ENCODE results near the gene IFT25. TPM values are rescaled to one million over a fixed set of nuclear protein-coding genes. Genes with fewer than 3 reads are reported as not detected.

The IFT25 gene
- total RNA-seq, 2 experiments from 2014 or later, result 60.5 to 63.5 TPM

- H3K27me3 Mint-ChIP-seq, result no peaks in the 10 kb centered on the region
- no peak overlapping the region for H3K27ac Mint-ChIP-seq
- no peak for TF ChIP-seq CTCF (IDR thresholded peaks at IDR 0.05)
- H3K4me1 Mint-ChIP-seq (ENCODE audit: low read depth), result peaks cover 36% of the 10 kb centered on the region
- ATAC-seq (no peak), DNase-seq (no peak)
- H3K36me3 Mint-ChIP-seq (ENCODE audit: low read depth), result peaks cover 26% of the 10 kb centered on the region
- intact Hi-C loops (cut with micrococcal nuclease), result no loop called here
- POLR2A ChIA-PET, result interaction anchor here (1.0 kb wide), 1 partner anchor 13 kb away, joined by 3 read pairs; no protein-coding TSS in a partner anchor
- CTCF ChIA-PET, result interaction anchor here (1.3 to 1.7 kb wide), 2 partner anchors 40 to 57 kb away, joined by 5 read pairs; no protein-coding TSS in a partner anchor
- no peak overlapping the region for H3K4me3 Mint-ChIP-seq
- no peaks in the 10 kb centered on the region for H3K9me3 Mint-ChIP-seq
These were observed 27.2 kb downstream of the IFT25 start for GRCh38 chr1:53918343-53918742.

DNA sequence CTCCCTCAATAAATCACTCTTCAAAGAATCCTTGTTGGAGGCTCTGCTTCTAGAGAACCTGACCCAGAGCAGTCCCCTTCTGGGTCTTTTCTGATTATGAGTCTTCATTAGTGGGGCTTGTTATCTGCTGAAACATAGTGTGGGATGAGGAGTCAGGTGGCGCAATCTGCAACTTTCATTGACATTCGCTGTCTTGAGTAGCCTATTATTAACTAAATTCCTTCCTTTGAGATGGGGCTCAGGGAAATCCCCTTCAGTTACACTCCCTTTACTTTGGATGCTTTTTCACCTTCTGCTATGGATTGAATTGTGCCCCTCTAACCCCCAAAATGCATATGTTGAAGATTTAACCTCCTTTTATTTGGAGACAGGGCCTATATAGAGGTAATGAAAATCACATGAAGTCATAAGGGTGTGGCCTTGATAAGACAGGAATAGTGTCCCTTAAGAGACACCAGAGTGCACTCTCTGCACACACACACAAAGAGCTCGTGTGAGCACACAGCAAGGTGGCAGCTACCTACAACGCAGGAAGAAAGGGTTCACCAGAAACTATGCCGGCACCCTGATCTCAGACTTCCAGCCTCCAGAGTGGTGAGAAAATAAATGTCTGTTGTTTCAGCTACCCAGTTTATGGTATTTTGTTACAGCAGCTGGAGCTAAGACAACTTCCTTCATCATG, 32.0 kb downstream of the IFT25 start:
- Mint-ChIP-seq H3K9me3 (no peaks in the 10 kb centered on the region), H3K4me1 (ENCODE audit: low read depth) (peaks cover 18% of the 10 kb centered on the region), H3K27me3 (no peaks in the 10 kb centered on the region), H3K27ac (no peak overlapping the region), H3K36me3 (ENCODE audit: low read depth) (peaks cover 12% of the 10 kb centered on the region), H3K4me3 (no peak overlapping the region)
- DNase-seq, result no peak
- CTCF ChIA-PET, result interaction anchor here (0.9 to 2.8 kb wide), 7 partner anchors 11 to 53 kb away, joined by 3 to 12 read pairs (median 5); partner anchors contain the start of gene IFT25
- TF ChIP-seq CTCF (IDR thresholded peaks at IDR 0.05), result no peak
- no peak for ATAC-seq
- POLR2A ChIA-PET, result no interaction called here
- intact Hi-C loops (cut with micrococcal nuclease), result no loop called here

DNA sequence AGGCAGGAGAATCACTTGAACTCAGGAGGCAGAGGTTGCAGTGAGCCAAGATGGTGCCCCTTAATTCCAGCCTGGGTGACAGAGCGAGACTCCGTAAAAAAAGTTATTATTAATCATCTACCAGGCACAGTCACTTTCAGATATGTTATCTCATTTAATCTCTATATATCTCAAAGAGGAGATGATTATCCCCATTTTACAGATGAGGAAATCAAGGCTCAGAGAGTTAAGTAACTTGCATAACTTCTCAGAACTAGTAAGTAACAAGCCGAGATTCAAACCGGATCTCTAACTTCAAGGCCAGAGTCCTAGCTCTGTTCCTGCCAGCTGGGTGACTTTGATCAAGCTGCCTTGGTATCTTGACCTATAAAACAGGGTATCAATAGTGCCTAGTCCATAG, 34.1 kb downstream of the IFT25 start:
- no peak for ATAC-seq
- Mint-ChIP-seq H3K4me1 (ENCODE audit: low read depth) (peaks cover 9% of the 10 kb centered on the region), H3K9me3 (no peaks in the 10 kb centered on the region), H3K27ac (no peak overlapping the region), H3K36me3 (ENCODE audit: low read depth) (peaks cover 4% of the 10 kb centered on the region), H3K4me3 (no peak overlapping the region), H3K27me3 (no peaks in the 10 kb centered on the region)
- CTCF ChIA-PET, result interaction anchor here (0.7 to 1.5 kb wide), 3 partner anchors 14 to 50 kb away, joined by 3 to 5 read pairs (median 4); no protein-coding TSS in a partner anchor
- no peak for TF ChIP-seq CTCF (IDR thresholded peaks at IDR 0.05)
- POLR2A ChIA-PET, result interaction anchor here (1.0 kb wide), 1 partner anchor 33 kb away, joined by 3 read pairs; no protein-coding TSS in a partner anchor
- no peak for DNase-seq
- intact Hi-C loops (cut with micrococcal nuclease), result no loop called here

DNA sequence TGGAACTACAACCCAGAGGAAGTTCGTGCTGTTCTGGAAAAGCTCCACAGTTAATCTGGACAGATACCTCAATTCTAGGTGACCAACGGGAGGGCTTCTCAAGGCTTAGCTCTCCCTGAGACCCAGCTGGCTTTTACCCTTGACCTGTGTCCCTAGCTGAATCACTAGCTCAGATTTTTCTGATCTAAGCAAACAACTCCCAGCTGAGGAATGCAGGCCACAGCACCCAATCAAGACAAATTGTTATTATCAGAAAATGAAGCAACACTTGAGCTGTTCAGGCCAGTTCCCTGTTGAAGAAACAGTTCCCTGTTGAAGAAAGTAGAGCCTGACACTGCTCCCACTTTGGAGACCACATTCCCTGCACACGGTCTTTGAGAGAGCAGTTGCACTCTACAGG, 35.6 kb downstream of the IFT25 start:
- no peak for ATAC-seq
- no peaks in the 10 kb centered on the region for H3K27me3 Mint-ChIP-seq
- TF ChIP-seq CTCF (IDR thresholded peaks at IDR 0.05), result no peak
- ChIA-PET CTCF (interaction anchor here (1.0 to 1.5 kb wide), 2 partner anchors 49 to 50 kb away, joined by 3 to 5 read pairs; no protein-coding TSS in a partner anchor), POLR2A (interaction anchor here (0.6 to 1.1 kb wide), 2 partner anchors 10 to 250 kb away, joined by 3 read pairs; no protein-coding TSS in a partner anchor)
- no peak overlapping the region for H3K4me3 Mint-ChIP-seq
- intact Hi-C loops (cut with micrococcal nuclease), result no loop called here
- no peaks in the 10 kb centered on the region for H3K4me1 Mint-ChIP-seq (ENCODE audit: low read depth)
- DNase-seq, result no peak
- no peaks in the 10 kb centered on the region for H3K9me3 Mint-ChIP-seq
- H3K27ac Mint-ChIP-seq, result no peak overlapping the region
- H3K36me3 Mint-ChIP-seq (ENCODE audit: low read depth), result no peaks in the 10 kb centered on the region

- no peak for ATAC-seq
These were observed 39.4 kb downstream of the IFT25 start for GRCh38 chr1:53906121-53906520.

More at GRCh38 chr1:53906121-53906520, 39.4 kb downstream of the IFT25 start:
- ChIA-PET CTCF (interaction anchor here (1.0 kb wide), 1 partner anchor 27 kb away, joined by 3 read pairs; no protein-coding TSS in a partner anchor), POLR2A (no interaction called here)
- no peaks in the 10 kb centered on the region for H3K36me3 Mint-ChIP-seq (ENCODE audit: low read depth)
- H3K27ac Mint-ChIP-seq, result no peak overlapping the region
- no peak for DNase-seq
- peaks cover 3% of the 10 kb centered on the region for H3K4me1 Mint-ChIP-seq (ENCODE audit: low read depth)
- no peak overlapping the region for H3K4me3 Mint-ChIP-seq
- no peaks in the 10 kb centered on the region for H3K9me3 Mint-ChIP-seq
- intact Hi-C loops (cut with micrococcal nuclease), result no loop called here
- no peaks in the 10 kb centered on the region for H3K27me3 Mint-ChIP-seq
- no peak for TF ChIP-seq CTCF (IDR thresholded peaks at IDR 0.05)
